Activated CD4-positive, alpha-beta T cell treated with anti-CD3 and anti-CD28 coated beads for 1 hour (primary cell): ENCODE data around the gene TRAF3IP3.
A peak's percentile ranks its signal among the peaks of the same experiment; 100 is the strongest.

Experiments used
- DNase-seq: peaks from one replicate; pipeline ENCODE4 v3.0.0-alpha.2; 2020

Gene TRAF3IP3

DNA sequence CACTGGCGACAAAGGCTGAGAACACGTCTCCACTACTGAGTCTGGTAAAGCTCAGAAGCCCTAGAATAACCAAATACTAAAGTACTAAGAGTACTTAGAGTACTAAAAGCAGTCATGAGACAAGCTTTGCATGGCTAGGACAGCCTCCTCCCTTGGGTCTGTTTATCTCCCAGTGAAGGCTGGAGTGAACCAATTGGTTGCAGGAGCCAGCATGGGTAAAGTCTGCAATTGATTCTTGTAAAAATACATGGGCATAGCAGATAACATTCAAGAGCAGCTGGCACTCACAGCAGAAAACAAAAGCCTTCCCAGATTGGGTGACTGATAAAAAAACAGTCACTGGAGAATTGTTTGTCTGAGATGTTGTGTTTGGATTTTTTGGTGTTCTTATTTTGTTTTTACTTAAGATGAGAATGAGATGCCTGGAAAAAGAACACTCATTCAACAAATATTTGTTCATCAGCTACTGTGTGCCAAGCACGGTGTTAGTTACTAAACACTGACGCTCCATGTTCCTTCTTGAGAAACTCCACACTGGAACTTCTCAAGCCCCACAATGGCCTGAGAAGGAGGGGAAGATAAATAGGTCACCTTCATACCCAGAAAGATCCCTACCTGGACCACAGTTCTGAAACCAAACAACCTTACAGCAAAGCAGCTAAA is 46.4 kb downstream of the TRAF3IP3 start:
- DNase-seq = no peak

DNA sequence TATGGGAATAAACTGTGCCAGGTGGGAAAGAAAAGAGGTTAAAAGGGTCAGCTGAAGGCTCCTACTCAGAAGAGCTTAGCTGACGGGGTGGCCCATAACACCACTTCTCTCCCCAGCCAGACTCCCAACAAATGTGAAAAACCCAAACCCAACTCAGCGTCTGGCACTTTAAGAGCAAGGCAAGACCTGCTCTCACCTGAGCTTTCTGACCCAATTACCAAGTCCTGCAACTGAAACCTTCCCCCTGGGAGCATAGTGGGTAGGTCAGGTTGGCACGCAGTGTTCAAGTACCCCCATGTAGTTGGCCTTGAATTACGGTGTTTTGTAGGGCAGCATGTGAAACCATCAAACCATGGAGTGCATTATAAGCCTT is 46.9 kb downstream of the TRAF3IP3 start:
- no peak for DNase-seq

DNA sequence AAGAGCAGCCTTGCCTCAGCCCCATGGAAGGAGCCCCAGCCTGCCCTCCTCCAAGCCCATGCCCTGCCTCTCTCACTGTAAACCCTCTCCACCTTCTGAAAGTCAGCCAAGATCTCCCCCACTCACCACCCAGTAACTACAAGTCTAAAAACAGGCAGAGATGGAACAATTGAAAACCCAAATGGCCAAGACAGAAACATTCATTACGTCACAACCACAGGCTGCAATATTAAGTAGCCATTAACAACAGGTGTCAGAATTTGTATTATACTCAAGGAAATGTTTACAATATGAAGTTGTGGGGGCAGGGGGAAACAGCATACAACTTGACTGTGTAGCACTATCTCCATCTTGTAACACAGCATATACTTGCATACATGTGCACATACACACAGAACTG is 47.7 kb downstream of the TRAF3IP3 start:
- DNase-seq = no peak

DNA sequence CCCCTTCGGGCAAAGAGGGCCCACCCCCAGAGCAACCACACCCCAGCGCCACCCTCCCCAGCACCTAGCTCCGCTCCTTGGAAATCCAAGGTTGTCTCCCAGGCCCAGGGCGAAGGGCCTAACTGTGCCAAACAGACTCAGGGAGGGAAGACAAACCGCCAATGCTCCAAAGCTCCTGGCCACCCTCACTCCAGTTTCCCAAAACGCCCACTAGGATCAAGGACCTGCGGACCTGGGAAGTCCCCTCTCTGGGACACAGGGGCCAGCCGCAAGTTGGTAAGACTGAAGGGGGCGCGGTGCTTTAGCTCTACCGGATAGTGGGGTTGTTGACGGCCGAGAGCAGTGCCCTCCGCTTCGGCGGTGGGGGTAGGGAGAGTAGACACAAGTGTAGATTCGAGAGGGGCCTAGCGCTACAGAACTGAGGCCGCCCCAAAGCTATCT is 49.5 kb downstream of the TRAF3IP3 start:
- DNase-seq = no peak

DNA sequence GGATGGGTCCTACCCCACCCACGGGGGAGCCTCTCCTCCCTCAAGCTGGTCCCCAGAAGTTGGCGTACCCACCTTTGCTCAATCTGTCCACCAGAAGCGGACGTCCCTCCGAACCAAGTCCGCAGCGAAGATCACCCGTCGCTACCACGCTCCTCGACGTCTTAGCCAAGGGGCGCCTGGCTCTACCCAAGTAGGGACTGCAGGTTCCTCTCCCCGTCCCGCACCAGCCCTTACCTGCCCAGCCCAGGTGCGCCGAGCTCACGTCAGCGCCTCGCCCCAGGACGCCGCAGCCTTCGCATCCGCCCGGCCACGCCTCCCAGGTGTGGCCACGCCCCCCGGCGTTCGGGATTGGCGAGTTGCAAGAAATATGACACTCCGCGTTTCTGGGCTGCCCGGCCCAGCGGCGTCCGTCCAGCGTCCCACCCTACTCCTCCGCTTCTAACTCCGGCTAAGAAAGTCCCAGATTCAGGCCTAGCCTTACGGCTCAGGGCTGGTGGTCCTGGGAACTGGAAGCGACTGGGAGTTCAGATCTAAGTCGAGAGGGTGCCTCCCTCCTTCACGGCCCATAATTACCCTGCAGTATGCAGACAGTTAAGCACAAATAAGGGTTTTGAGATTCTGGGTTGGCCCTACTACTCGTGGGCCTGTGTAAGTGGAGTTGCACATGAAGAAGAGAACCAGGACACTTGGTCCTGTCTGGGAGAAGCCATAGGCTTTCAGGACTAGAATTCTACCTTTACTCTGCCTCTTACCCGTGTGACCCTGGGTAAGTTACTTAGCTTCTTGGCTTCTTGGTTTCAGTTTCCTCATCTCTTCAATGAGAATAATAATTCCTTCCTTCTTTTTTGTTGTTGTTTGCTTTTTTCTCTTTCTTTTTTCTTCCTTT is 50.3 kb downstream of the TRAF3IP3 start, which contains the start of gene IRF6:
Gene IRF6, minus strand, starts transcription at position 268 of the 886 bp plus-strand sequence. CDS start 4,729 bp downstream, outside the sequence.
- DNase-seq = peak; percentile 44

DNA sequence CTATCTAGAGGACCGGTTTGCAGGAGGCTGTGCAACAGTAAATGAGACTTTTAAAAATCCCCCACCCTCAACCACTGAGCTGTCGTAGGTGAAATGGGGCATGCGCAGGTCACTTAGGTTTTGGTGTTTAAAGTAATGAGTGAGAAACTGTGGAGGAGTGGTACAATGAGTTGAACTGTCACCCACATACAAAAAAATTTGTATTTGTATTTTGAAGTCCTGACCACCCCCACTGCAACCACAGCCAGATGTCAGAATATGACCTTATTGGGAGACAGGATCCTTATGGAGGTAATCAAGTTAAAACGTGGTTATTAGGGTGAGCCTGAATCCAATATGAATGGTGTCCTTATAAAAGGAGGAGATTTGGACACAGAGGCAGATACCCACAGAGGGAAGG is 51.7 kb downstream of the TRAF3IP3 start:
- no peak for DNase-seq

DNA sequence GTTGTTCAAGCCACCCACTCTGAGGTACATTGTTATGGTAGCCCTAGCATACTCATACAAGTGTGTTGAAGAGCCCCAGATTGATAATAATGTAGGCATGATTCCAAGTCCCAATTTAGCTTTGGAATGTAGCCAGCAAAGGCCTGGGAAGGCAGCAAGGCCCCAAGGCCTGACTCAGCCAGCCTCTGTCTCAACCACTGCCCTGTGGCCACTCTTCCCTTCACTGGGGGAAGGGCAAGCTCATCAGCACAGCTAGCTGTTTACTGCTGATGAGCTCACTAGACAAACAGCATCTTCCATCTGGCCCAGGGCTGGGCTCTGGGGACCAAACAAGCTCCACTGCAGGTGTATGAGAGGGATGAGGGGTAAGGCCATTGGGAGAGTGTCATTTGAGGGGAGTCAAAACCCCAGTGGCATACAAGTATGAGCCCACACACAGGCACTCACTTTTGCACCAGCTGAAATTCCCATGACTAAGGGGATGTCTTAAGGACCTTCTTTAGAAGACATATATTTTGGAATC is 52.3 kb downstream of the TRAF3IP3 start:
- DNase-seq = no peak

DNA sequence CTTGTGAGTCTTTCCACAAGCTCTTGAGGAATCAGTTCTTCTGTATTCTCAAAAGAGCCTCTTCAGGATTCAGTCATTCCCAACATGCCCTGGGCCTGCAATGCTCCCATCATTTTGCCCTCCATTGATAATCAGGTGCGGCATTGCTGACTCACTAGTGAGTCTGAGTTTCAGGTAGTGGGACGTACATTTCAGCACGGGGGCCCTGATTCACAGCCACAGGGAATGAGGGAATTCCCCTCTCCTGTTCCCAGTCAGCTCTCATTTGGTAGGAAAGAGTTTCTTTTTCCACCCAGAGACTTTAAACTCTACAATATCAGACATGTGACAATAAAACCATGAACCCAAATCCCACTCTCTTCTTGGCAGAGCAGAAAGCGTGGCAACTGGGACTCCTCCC is 53.8 kb downstream of the TRAF3IP3 start:
- no peak for DNase-seq

DNA sequence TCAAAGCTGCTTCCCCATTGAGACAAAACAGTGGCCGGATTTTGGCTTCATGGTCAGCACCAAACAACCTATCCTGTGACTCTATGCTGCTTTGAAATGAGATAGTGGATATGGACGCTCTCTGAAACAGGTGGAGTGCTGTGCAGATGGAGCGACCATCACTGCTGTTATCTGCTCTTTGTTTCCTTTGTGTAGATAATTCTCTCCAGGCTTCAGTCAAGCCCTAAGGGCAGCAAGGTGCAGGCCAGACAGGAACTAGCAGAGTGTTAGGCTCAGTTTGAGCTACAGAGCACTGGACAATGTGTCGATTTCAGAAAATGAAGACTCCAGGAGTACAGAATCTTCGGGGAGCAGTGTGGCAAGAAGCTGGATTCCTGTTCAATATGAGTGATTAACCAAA is 54.9 kb downstream of the TRAF3IP3 start:
- no peak for DNase-seq

DNA sequence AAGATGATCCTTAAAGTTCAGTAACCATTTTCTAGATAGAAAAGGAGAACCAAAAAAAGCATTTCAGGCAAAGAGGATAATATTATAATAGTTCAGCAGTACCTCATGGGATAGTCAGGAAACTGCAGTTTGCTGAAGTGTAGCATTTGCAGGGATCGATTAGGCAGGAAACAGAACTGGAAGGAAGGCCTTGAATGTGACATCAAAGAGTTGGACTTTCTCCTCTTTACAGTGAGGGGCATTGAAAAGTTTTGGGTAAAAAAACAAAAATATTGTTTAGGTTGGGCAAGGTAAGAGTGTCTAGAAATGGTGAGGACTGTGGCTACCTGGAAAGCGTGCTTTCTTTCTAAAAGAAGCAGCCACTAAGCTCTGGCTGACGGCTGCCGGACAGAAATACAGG is 58.0 kb downstream of the TRAF3IP3 start:
- no peak for DNase-seq

DNA sequence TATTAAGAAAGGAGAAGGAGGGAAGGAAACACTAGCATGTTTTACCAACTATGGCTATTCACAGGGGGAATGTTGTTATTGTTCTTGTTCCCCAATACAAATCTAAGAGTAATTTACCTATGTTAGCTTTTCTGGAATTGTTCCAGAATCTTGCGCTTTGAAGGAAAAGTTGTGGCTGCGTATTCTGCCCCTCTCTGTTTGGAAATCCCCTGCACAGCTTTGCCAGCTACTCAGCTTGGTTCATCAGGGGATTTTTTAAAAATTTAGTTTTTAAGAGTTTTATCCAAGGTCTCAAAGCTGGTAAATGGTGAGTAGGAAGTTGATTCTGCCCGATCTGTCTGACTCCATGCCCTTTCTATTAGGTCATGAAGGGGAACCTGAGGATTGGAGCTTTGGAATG is 59.6 kb downstream of the TRAF3IP3 start:
- DNase-seq = no peak

DNA sequence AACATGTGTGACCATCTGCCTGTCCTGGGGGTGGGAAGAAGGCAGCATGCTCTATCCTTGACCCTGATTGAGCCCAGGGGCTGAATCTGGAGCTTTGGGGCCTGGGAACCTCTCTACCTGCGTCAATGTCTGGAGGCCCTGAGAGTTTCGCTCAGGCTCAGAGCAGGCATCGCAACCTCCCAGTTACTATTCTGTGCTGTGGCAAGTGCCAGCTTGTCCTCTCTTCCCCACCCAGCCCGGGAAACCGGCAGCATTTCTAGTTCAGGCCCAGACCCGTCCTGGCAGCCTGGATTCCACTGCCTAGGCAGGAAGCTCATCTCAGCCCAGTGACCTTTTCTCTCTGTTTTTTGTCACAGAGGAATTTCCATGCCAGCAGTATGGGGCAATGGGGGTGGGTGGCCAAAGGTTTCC is 60.1 kb downstream of the TRAF3IP3 start:
- DNase-seq = no peak

DNA sequence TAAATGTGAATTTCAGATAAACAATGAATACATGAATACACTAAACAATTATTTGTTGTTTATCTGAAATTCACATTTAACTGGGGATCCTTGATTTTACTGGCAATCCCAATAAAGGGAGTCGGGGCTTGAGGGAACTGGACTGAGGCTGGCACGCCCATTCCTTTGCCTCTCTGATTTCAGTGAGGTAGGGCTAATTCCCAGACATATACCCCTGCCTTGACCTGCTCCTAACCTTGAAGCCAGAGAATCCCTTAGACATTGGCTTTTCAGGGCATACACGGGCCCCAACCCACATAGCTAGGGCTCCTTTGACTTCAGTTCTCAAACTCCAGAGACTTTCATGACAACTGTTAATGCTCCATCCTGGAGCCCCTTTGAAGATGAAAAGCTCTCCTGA is 61.1 kb downstream of the TRAF3IP3 start:
- DNase-seq = no peak

DNA sequence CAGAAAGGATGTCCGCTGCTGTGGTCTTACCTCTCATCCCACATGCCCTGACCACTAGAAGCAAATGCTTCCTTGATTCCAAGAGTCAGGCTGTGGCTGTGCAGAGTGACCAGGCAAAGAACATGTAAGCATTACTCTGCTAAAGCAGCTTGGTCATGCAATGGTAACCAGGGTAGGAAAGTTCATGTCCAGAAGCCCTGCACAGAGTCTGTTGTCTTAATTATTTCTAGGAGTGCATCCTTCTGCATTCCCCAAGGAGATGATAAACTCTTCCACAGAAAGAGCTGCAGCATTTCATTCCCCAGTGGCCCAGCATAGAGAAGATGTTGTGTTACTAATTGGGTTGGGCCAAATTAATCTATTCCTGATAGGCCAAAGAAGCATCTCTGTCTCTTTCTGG is 61.8 kb downstream of the TRAF3IP3 start:
- DNase-seq = no peak

DNA sequence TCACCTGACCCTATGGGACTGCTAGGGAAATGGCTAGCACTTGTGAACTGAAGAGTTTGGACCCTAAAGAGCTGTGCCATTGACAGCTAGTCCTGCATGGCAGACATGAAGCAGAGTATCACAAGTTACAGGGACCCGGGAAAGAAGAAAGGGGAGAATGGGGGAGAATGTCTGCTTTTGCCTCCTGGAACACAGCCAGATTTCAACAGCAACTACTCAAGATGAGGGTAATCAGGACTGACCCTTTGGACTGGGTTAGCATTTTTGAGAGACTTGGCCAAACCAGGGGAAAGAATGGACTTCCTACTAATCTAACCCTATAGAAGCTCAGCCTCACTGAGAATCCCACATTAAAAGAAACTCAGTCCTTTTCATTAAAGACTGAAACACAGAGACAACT is 63.2 kb downstream of the TRAF3IP3 start:
- no peak for DNase-seq

DNA sequence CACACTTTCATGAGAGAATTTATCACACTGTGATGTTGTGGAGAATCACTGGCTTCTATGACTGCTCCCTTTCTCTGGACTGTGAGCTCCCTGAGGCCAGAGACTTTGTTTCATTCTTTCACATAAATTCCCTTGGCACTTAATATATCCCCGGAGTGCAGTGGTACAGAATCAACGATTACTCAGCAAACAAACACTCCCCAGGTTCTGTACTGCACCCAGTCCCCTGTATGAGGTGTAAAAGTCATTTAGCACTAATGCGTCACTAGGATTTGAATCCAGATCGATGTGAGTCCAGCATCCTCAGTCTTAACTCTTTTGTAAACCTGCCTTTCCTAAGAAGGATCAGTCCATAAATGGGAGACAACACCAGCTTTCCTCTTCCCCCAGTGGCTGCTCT is 65.1 kb downstream of the TRAF3IP3 start:
- no peak for DNase-seq

DNA sequence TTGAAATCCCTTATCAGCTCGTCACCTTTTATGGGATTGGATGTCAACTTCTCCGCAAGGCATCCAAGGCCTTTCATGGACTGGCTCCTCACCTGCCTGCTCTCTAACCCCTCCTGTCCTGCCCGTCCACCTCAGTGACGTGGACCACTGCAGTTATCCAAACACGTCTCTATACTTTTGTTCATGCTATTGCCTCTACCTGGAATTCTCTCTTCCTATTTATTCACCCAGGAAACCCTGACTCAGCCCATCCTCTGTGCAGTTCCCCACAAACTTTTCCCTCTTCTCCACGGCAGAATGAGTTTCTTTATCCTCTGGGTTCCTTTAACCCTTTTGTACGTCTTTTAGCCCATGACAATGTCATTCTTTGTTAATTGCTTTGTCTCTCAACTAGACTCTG is 66.9 kb downstream of the TRAF3IP3 start:
- no peak for DNase-seq

DNA sequence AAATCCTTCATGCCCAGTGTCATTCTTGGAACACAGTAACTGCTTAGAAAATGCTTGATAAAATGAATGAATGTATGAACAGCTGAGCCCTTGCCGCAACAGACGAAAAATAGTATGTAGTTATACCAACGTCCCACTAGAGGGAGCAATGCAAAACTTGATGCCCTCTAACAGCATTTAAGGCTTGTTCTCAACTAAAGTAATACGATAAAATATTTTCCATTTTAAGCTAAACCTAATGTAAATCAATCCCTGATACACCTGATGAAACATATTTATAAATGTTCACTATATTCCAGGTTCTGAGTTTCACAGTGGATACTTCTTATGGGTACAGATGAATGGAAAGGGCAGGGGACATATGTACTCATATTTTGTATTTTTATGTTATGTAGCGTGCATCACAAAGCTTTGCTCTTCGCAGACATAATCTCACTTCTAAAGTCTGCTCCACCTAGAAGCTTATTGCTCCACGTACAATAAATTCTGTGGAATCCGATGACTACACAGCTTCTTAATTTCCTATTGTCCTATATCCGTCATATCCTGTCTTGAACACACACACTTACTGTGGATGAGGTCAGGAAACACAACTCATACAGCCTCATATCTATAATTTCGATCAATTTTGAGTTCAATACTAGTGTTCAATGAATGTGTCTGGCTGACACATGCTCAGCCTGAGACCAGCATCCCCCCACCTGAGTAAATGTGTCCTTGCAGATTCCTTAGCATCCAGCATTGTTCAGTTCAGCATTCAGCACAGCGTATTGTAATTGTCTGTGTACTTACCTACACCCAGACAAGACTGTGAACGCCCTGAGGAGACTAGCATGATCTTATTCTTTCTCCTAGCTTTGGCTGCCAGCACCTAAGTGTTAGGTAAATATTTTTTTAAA is 67.5 kb downstream of the TRAF3IP3 start:
- DNase-seq = no peak

DNA sequence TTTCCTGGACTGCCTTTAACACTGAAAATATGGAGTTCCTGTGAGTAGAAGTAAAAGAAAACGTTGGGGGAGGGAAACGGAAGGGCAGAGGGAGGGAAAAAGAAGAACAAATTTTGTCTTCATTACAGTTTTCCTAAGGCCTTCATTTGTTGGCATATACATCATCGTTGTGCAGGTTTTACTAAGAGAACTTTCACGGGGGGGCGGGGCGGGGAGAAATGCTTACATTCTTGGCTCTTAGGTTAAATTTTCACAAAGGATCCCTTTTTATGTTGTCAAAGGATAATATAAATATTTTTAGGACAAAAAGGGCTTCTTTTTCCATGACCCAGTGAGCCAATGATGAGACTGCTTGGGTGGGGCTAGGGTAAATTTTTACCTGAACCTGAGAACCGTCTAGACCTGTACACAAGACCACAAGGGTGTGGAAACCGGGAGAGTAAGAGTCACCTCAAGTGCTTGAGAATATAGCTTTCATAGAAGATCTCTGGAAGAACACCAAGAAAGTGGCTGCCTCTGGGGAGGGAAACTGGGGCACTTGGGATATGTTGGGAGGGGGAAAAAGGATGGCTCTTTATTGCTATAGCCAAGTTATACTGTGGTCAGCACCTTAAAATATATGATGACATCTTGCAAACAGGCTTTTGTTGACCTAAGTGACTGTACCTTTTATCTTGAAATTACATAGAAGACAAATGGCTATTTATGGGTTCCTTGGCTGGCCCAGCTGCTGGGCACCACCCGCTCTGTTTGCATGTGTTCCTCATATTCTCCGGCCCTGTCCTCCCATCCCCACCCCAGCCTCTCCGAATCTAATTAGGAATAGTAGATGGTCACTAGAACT is 70.0 kb downstream of the TRAF3IP3 start:
- no peak for DNase-seq

DNA sequence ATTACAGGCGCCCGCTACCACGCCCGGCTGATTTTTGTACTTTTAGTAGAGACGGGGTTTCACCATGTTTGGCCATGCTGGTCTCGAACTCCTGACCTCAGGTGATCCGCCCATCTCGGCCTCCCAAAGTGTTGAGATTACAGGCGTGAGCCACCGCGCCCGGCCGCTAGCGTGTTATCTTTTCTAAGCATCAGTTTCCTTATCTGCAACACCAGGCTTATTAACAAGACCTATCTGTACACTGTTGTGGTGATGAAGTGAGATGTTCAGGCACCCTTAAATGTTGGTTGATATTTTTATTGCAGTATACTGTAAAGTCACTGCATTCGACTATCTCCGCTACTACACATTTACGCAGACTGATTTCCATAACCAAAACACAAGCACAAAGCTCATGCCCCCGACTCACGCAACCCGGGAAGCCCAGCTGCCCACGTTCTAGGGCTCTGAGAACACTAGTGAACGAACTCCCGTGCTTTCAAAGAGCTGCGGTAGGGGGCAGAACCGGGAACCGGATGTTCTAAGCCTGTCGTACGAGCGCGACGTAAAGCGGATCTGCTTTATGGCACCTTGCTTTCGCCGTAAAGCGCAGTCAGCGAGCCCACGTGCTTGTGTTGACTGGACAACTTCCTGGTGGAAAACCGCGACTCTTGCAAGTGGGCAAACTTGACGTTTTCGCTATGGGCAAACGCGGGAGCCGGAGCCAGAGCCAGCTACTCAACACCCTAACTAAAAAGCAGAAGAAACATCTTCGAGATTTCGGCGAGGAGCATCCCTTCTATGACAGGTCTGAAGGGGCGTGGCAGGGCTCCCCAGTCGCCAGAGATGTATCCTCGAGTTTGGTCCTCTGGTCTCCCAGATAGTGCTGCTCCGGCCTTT is 71.8 kb downstream of the TRAF3IP3 start, which contains the start of gene UTP25:
Gene UTP25, plus strand, starts transcription at position 589 of the 879 bp plus-strand sequence. Its CDS starts 92 bp downstream, at position 681.
- peak; percentile 87 for DNase-seq

DNA sequence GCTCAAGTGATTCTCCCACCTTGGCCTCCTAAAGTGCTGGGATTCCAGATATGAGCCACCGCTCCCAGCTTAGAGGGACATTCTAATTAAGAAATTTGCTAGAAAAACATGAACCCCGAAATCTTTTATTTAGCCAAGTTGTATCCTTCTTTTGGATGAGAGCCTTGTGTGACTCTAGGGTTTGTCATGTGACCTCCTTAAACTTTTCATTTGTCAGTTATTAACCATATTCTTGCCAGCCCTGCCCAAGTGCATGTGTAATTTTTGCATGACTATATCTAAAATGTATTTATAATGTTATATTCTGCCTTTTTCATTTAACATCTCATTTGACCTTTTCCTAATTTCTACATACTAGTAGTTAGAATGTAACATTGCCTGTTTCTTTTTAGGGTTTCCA is 73.9 kb downstream of the TRAF3IP3 start:
- no peak for DNase-seq
